Astrocyte (in vitro differentiated cells and primary cell): Measurements from ENCODE around the gene XXYLT1. TPM values are rescaled to one million over a fixed set of nuclear protein-coding genes. Genes with fewer than 3 reads are reported as not detected.

Experiments used
- DNase-seq: peaks from one replicate; pipeline ENCODE4 v3.0.0-alpha.2; 2010; ENCODE audit warnings: low read depth
- FAIRE-seq: peaks from 2 replicates; lab custom pipeline; 2011; peaks lifted over from hg19 to GRCh38; lab: Jason Lieb, UNC
- H2AFZ ChIP-seq: 2 replicates; pipeline ENCODE4 v1.6.0; 2012; ENCODE audit warnings: low read depth, low read length, inconsistent platforms
- H3K27ac ChIP-seq: 2 replicates; pipeline ENCODE4 v1.5.1; 2011; ENCODE audit warnings: low read depth, low read length, inconsistent platforms
- H3K27me3 ChIP-seq: 2 replicates; pipeline ENCODE4 v1.6.0; 2011; ENCODE audit warnings: low read length, inconsistent platforms; ENCODE audit not compliant: insufficient read depth
- H3K36me3 ChIP-seq: 2 replicates; pipeline ENCODE4 v1.5.1; 2011; ENCODE audit warnings: low read length, inconsistent platforms; ENCODE audit not compliant: insufficient read depth
- H3K4me1 ChIP-seq: 2 replicates; pipeline ENCODE4 v1.5.1; 2011; ENCODE audit warnings: low read length, inconsistent platforms; ENCODE audit not compliant: insufficient read depth
- H3K4me2 ChIP-seq: 2 replicates; pipeline ENCODE4 v1.6.0; 2012; ENCODE audit warnings: low read length, inconsistent platforms
- H3K4me3 ChIP-seq: 2 replicates; pipeline ENCODE4 v1.5.1; 2011; ENCODE audit warnings: low read depth, mild to moderate bottlenecking, low read length, inconsistent platforms; ENCODE audit not compliant: insufficient read depth
- H3K79me2 ChIP-seq: 2 replicates; pipeline ENCODE4 v1.6.0; 2012; ENCODE audit warnings: mild to moderate bottlenecking, low read length, inconsistent platforms; ENCODE audit not compliant: insufficient read depth
- H3K9ac ChIP-seq: 2 replicates; pipeline ENCODE4 v1.6.0; 2012; ENCODE audit warnings: mild to moderate bottlenecking, low read length, inconsistent platforms
- H3K9me3 ChIP-seq: 2 replicates; pipeline ENCODE4 v1.5.1; 2012; ENCODE audit warnings: low read depth, mild to moderate bottlenecking, low read length, inconsistent platforms; ENCODE audit not compliant: insufficient read depth
- H4K20me1 ChIP-seq: 2 replicates; pipeline ENCODE4 v1.6.0; 2012; ENCODE audit warnings: low read length, inconsistent platforms; ENCODE audit not compliant: insufficient read depth
- H3K27ac Mint-ChIP-seq: one replicate; pipeline ENCODE4 v1.8.0; 2021; ENCODE audit warnings: mild to moderate bottlenecking, mixed read lengths; ENCODE audit not compliant: unreplicated experiment
- H3K27me3 Mint-ChIP-seq: one replicate; pipeline ENCODE4 v1.8.0; 2021; ENCODE audit warnings: low read depth, mixed read lengths; ENCODE audit not compliant: unreplicated experiment
- H3K36me3 Mint-ChIP-seq: one replicate; pipeline ENCODE4 v1.8.0; 2021; ENCODE audit warnings: low read depth, mixed read lengths; ENCODE audit not compliant: unreplicated experiment
- H3K4me1 Mint-ChIP-seq: one replicate; pipeline ENCODE4 v1.8.0; 2021; ENCODE audit warnings: low read depth, mixed read lengths; ENCODE audit not compliant: unreplicated experiment
- H3K4me3 Mint-ChIP-seq: one replicate; pipeline ENCODE4 v1.8.0; 2021; ENCODE audit warnings: mild to moderate bottlenecking, moderate library complexity, mixed read lengths; ENCODE audit not compliant: unreplicated experiment
- H3K9me3 Mint-ChIP-seq: one replicate; pipeline ENCODE4 v1.8.0; 2021; ENCODE audit warnings: mild to moderate bottlenecking, mixed read lengths; ENCODE audit not compliant: unreplicated experiment
- EZH2 ChIP-seq: IDR thresholded peaks from 2 replicates; pipeline ENCODE4 v1.6.1; 2012; ENCODE audit warnings: mild to moderate bottlenecking, low read length, inconsistent platforms; ENCODE audit not compliant: insufficient read depth
- total RNA-seq: library from RNA; stranded (reverse); gene quantifications from 2 replicates; pipeline ENCODE4 v1.2.1, GENCODE V29; 2021
- TF ChIP-seq, protein P1 (sequence below): IDR thresholded peaks from 2 replicates; pipeline ENCODE4 v1.5.1; 2011; ENCODE audit warnings: low read depth, mild to moderate bottlenecking, inconsistent platforms, low read length, moderate library complexity; ENCODE audit not compliant: insufficient read depth

Gene XXYLT1
- total RNA-seq, 1 donor from 2014 or later, result 26.2 TPM

DNA sequence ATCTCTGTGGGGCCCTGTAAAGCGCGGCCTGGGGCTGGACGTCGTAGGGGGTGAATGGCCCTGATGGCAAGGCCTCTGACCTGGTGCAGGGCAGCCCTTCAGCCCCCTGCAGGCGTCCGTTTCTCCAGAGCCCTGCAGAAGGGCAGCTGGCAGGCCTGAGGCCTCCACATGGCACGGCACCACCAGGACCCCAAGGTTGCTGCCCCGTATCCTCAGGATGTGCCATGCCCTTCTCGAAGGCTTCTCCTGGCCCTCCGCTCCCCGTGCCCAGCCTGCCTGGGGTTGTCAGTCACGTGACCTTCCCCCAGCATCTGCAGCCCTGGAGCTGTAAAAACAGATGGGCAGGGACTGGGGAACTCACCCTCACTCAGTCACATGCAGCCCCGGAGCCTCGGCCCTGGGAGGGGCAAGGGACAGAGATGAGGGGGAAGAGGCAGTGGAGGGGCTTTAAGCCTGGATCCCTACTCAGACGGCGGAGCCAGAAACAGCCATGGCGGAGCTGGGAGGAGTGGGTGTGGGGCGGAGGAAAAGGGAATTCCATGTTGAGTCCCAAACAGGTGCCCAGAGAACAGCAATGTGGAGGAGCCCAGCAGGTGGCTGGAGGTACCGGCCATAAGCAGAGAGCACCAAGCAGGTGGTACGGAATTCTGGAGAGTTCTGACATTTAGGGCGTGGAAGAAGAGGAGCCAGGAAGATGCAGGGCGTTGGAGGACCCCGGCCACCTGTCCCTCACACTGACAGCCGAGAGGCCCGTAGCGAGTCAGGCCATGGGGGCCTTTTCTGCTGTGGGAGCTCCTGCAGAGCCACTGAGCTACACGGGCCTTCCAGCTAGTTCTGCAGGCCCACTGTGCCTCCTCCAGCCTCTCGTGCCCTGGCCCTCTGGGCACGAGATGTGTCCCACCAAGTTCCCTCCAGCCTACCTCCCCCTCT lies 193.1 kb downstream of the XXYLT1 start:
- FAIRE-seq (no peak), DNase-seq (no peak)
- Histone ChIP-seq H3K4me3 (no peak overlapping the region), H3K4me1 (peaks cover 9% of the 10 kb centered on the region), H3K79me2 (no peaks in the 10 kb centered on the region), H3K36me3 (no peaks in the 10 kb centered on the region), H3K27ac (no peak overlapping the region), H2AFZ (no peak overlapping the region), H4K20me1 (peaks cover 42% of the 10 kb centered on the region), H3K9me3 (no peaks in the 10 kb centered on the region), H3K4me2 (no peak overlapping the region), H3K27me3 (no peaks in the 10 kb centered on the region), H3K9ac (no peak overlapping the region)
- H3K9me3 Mint-ChIP-seq, result no peaks in the 10 kb centered on the region
- no peak overlapping the region for H3K4me3 Mint-ChIP-seq
- H3K27me3 Mint-ChIP-seq, result peaks cover 7% of the 10 kb centered on the region
- H3K4me1 Mint-ChIP-seq, result peaks cover 15% of the 10 kb centered on the region
- H3K27ac Mint-ChIP-seq, result no peak overlapping the region
- peaks cover 2% of the 10 kb centered on the region for H3K36me3 Mint-ChIP-seq
- TF ChIP-seq EZH2, result no peak
- TF ChIP-seq, protein P1, sequence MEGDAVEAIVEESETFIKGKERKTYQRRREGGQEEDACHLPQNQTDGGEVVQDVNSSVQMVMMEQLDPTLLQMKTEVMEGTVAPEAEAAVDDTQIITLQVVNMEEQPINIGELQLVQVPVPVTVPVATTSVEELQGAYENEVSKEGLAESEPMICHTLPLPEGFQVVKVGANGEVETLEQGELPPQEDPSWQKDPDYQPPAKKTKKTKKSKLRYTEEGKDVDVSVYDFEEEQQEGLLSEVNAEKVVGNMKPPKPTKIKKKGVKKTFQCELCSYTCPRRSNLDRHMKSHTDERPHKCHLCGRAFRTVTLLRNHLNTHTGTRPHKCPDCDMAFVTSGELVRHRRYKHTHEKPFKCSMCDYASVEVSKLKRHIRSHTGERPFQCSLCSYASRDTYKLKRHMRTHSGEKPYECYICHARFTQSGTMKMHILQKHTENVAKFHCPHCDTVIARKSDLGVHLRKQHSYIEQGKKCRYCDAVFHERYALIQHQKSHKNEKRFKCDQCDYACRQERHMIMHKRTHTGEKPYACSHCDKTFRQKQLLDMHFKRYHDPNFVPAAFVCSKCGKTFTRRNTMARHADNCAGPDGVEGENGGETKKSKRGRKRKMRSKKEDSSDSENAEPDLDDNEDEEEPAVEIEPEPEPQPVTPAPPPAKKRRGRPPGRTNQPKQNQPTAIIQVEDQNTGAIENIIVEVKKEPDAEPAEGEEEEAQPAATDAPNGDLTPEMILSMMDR, result no peak

DNA sequence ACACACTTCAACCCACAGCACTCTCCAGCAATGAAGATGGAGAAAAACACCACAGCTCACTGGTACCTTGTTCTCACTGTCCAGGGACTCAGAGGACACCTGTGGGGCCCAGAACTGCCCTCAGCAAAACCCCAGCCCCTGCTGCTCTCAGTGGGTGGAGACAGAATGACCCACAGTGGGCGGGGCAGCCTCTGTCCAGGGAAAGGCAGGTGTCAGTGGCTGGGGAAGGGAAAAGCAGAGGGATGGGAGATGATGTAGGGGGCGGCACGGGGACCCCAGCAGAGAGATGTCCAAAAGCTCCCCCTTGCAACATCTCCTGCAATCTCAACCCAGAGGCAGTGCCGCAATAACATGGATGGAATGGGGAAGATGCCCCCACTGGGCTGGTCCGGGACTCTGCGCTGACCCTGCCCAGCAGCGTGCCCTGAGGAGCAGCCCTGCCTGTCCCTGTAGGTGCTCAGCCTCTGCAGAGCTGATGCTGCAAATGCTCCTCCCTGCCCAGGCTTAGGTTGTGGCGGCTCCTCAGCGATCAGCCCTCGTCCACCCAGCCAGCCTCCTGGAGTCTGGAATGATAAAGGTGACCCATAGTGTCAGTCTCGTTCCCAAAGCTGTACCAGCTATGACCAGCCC lies 193.9 kb downstream of the XXYLT1 start:
- Histone ChIP-seq H3K9ac (no peak overlapping the region), H2AFZ (no peak overlapping the region), H3K4me2 (no peak overlapping the region), H3K79me2 (no peaks in the 10 kb centered on the region), H3K27ac (no peak overlapping the region), H3K27me3 (no peaks in the 10 kb centered on the region), H3K4me3 (no peak overlapping the region), H3K4me1 (peaks cover 9% of the 10 kb centered on the region), H3K9me3 (no peaks in the 10 kb centered on the region), H4K20me1 (peaks cover 42% of the 10 kb centered on the region), H3K36me3 (no peaks in the 10 kb centered on the region)
- DNase-seq (no peak), FAIRE-seq (no peak)
- TF ChIP-seq, protein P1, result no peak
- TF ChIP-seq EZH2, result no peak
- Mint-ChIP-seq H3K36me3 (peaks cover 2% of the 10 kb centered on the region), H3K9me3 (no peaks in the 10 kb centered on the region), H3K27me3 (peaks cover 11% of the 10 kb centered on the region), H3K27ac (no peak overlapping the region), H3K4me1 (peaks cover 14% of the 10 kb centered on the region), H3K4me3 (no peak overlapping the region)
